ENCODE data around the gene SLC39A11. TPM values are rescaled to one million over a fixed set of nuclear protein-coding genes. Genes with fewer than 3 reads are reported as not detected.

The SLC39A11 gene
- total and polyA plus RNA-seq, 2 donors (not counting 1 experiment from before 2014, with no cell fraction given), result 12.7 to 27.4 TPM

GRCh38 chr17:72875361-72875760 lies 217.1 kb downstream of the SLC39A11 start:
- H3K27me3 ChIP-seq (ENCODE audit: control insufficient read depth, insufficient read depth, low read length), result no peaks in the 10 kb centered on the region
- no peaks in the 10 kb centered on the region for H3K4me1 ChIP-seq (ENCODE audit: control insufficient read depth, extremely low read depth, insufficient read depth, low read length)
- no peak overlapping the region for H3K27ac ChIP-seq (ENCODE audit: insufficient read depth, low read length)
- H3K4me2 ChIP-seq (ENCODE audit: extremely low read depth, insufficient read depth, low read length), result no peak overlapping the region
- no peaks in the 10 kb centered on the region for H4K20me1 ChIP-seq (ENCODE audit: control insufficient read depth, extremely low read depth, insufficient read depth, low read length)
- no peak for TF ChIP-seq EZH2 (IDR thresholded peaks at IDR 0.05; ENCODE audit: low read length, missing control alignments)
- TF ChIP-seq, protein P1, sequence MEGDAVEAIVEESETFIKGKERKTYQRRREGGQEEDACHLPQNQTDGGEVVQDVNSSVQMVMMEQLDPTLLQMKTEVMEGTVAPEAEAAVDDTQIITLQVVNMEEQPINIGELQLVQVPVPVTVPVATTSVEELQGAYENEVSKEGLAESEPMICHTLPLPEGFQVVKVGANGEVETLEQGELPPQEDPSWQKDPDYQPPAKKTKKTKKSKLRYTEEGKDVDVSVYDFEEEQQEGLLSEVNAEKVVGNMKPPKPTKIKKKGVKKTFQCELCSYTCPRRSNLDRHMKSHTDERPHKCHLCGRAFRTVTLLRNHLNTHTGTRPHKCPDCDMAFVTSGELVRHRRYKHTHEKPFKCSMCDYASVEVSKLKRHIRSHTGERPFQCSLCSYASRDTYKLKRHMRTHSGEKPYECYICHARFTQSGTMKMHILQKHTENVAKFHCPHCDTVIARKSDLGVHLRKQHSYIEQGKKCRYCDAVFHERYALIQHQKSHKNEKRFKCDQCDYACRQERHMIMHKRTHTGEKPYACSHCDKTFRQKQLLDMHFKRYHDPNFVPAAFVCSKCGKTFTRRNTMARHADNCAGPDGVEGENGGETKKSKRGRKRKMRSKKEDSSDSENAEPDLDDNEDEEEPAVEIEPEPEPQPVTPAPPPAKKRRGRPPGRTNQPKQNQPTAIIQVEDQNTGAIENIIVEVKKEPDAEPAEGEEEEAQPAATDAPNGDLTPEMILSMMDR (conservative IDR thresholded peaks at IDR 0.05 in 1 of 2, IDR thresholded peaks at IDR 0.05 in 1 of 2; ENCODE audit: low read depth in 1 of 2, low read length in 2 of 2), result no peak
- H3K9me3 ChIP-seq (ENCODE audit: control insufficient read depth, insufficient read depth, low read depth, low read length), result no peaks in the 10 kb centered on the region
- H3K36me3 ChIP-seq (ENCODE audit: control insufficient read depth, insufficient read depth, low read length), result no peaks in the 10 kb centered on the region
- H3K9ac ChIP-seq (ENCODE audit: insufficient read depth, low read length), result no peak overlapping the region
- H3K4me3 ChIP-seq (replicated peaks in 1 of 4; ENCODE audit: control extremely low read depth in 1 of 4, insufficient read depth in 1 of 4, low read depth in 3 of 4, low read length in 4 of 4), result no peak overlapping the region
- DNase-seq (ENCODE audit: low read depth in 2 of 2), result no peak
- H3K79me2 ChIP-seq (ENCODE audit: control insufficient read depth, insufficient read depth, low read length), result no peaks in the 10 kb centered on the region
- no peak overlapping the region for H2AFZ ChIP-seq (ENCODE audit: low read length)

DNA sequence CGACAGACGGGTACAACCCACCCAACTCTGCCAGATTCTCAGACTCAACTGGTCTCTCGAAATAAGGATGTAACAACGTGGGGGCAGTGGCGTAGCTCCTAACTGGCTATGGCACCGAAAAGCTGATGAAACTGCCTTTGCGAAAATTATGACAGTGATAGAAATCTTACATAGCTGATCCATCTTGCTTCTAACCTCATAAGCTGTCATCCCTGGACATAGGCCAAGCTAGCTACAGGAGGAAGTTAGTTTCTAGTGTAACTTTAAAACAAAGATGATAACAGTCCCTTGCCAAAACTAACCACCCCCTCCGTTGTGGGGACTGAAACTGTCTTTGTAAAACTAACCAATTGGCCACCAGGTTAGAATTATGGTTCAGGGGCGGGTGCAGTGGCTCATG lies 220.1 kb downstream of the SLC39A11 start:
- H3K9me3 ChIP-seq (ENCODE audit: control insufficient read depth, insufficient read depth, low read depth, low read length), result no peaks in the 10 kb centered on the region
- no peaks in the 10 kb centered on the region for H3K27me3 ChIP-seq (ENCODE audit: control insufficient read depth, insufficient read depth, low read length)
- no peak overlapping the region for H3K4me2 ChIP-seq (ENCODE audit: extremely low read depth, insufficient read depth, low read length)
- H2AFZ ChIP-seq (ENCODE audit: low read length), result no peak overlapping the region
- DNase-seq (ENCODE audit: low read depth in 2 of 2), result no peak
- H3K9ac ChIP-seq (ENCODE audit: insufficient read depth, low read length), result no peak overlapping the region
- no peaks in the 10 kb centered on the region for H3K4me1 ChIP-seq (ENCODE audit: control insufficient read depth, extremely low read depth, insufficient read depth, low read length)
- no peaks in the 10 kb centered on the region for H4K20me1 ChIP-seq (ENCODE audit: control insufficient read depth, extremely low read depth, insufficient read depth, low read length)
- no peak overlapping the region for H3K27ac ChIP-seq (ENCODE audit: insufficient read depth, low read length)
- H3K36me3 ChIP-seq (ENCODE audit: control insufficient read depth, insufficient read depth, low read length), result no peaks in the 10 kb centered on the region
- H3K79me2 ChIP-seq (ENCODE audit: control insufficient read depth, insufficient read depth, low read length), result no peaks in the 10 kb centered on the region
- no peak overlapping the region for H3K4me3 ChIP-seq (replicated peaks in 1 of 4; ENCODE audit: control extremely low read depth in 1 of 4, insufficient read depth in 1 of 4, low read depth in 3 of 4, low read length in 4 of 4)
- TF ChIP-seq, protein P1 (conservative IDR thresholded peaks at IDR 0.05 in 1 of 2, IDR thresholded peaks at IDR 0.05 in 1 of 2; ENCODE audit: low read depth in 1 of 2, low read length in 2 of 2), result no peak
- no peak for TF ChIP-seq EZH2 (IDR thresholded peaks at IDR 0.05; ENCODE audit: low read length, missing control alignments)

DNA sequence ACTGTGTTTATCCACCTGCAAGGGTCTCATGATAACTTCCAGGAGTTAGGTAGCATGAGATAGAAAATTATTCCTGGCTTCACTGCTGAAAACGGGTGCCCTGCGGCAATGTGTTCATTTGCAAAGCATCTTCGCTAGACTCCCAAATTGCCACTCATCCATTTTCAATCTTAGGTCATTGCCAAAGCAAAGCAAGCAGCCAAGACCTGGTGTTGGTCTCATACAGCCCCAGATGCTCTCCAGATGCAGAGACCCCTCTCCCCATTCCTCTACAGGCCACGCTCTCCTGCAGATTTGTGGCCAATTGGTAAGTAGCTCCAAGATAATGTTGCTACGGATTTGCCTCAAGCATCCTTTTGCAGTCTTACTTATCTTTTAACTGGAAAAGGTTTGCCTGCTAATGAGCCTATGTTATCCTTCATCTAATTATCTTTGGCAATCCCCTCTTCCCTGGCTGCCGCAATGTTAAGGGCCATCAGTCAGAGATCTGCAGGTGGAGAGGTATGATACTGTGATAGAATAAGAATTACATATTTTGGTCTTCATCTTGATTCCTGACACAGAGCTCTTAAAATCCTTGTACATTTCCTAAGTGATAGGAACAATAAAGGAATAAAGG lies 222.0 kb downstream of the SLC39A11 start:
- Histone ChIP-seq H3K9ac (ENCODE audit: insufficient read depth, low read length) (no peak overlapping the region), H4K20me1 (ENCODE audit: control insufficient read depth, extremely low read depth, insufficient read depth, low read length) (no peaks in the 10 kb centered on the region), H3K36me3 (ENCODE audit: control insufficient read depth, insufficient read depth, low read length) (no peaks in the 10 kb centered on the region), H3K27me3 (ENCODE audit: control insufficient read depth, insufficient read depth, low read length) (no peaks in the 10 kb centered on the region), H3K9me3 (ENCODE audit: control insufficient read depth, insufficient read depth, low read depth, low read length) (no peaks in the 10 kb centered on the region), H3K79me2 (ENCODE audit: control insufficient read depth, insufficient read depth, low read length) (no peaks in the 10 kb centered on the region), H3K4me1 (ENCODE audit: control insufficient read depth, extremely low read depth, insufficient read depth, low read length) (no peaks in the 10 kb centered on the region), H3K4me2 (ENCODE audit: extremely low read depth, insufficient read depth, low read length) (no peak overlapping the region), H2AFZ (ENCODE audit: low read length) (no peak overlapping the region), H3K27ac (ENCODE audit: insufficient read depth, low read length) (no peak overlapping the region), H3K4me3 (replicated peaks in 1 of 4; ENCODE audit: control extremely low read depth in 1 of 4, insufficient read depth in 1 of 4, low read depth in 3 of 4, low read length in 4 of 4) (no peak overlapping the region)
- DNase-seq (ENCODE audit: low read depth in 2 of 2), result no peak
- TF ChIP-seq EZH2 (IDR thresholded peaks at IDR 0.05; ENCODE audit: low read length, missing control alignments), result no peak
- TF ChIP-seq, protein P1 (conservative IDR thresholded peaks at IDR 0.05 in 1 of 2, IDR thresholded peaks at IDR 0.05 in 1 of 2; ENCODE audit: low read depth in 1 of 2, low read length in 2 of 2), result no peak

Data from fibroblast of lung (primary cell).